ENCODE data around the gene IGF1R. TPM values are rescaled to one million over a fixed set of nuclear protein-coding genes. Genes with fewer than 3 reads are reported as not detected.

The IGF1R gene
- total and polyA plus RNA-seq, 2 of the 8 experiments (the other 6 are each of a cell fraction or from before 2014, with no cell fraction given): 32.9 to 109 TPM

- peaks cover 0 to 9% (median 3%) of the 10 kb centered on the region in 4 experiments; a peak in 3 of 7 replicates for H3K4me1 ChIP-seq (replicated peaks in 1 of 4; ENCODE audit: control insufficient read depth in 3 of 4, insufficient read depth in 4 of 4, low read length in 3 of 4)
- no peak overlapping the region for H4K5ac ChIP-seq (ENCODE audit: insufficient read length, low read depth, low read length)
- H3K4me3 ChIP-seq (ENCODE audit: extremely low read depth in 1 of 4, insufficient read depth in 2 of 4, low read depth in 3 of 4, low read length in 4 of 4): no peak overlapping the region
- H2BK15ac ChIP-seq (ENCODE audit: low read length): no peak overlapping the region
- H3K36me3 ChIP-seq (ENCODE audit: control insufficient read depth in 2 of 4, insufficient read depth in 4 of 4, low read length in 3 of 4): no peaks in the 10 kb centered on the region
- DNase-seq (ENCODE audit: low read depth in 1 of 2, low spot score in 2 of 2) (no peak), FAIRE-seq (no peak)
- no peaks in the 10 kb centered on the region for H3K23me2 ChIP-seq (ENCODE audit: low read depth, low read length)
- no peak overlapping the region for H3K23ac ChIP-seq (ENCODE audit: insufficient read length)
- no peak overlapping the region for H3K4me2 ChIP-seq (ENCODE audit: insufficient read depth in 1 of 2, low read depth in 2 of 2, low read length in 2 of 2)
- no peak overlapping the region for H4K8ac ChIP-seq (ENCODE audit: extremely low read depth, insufficient read depth, low read length)
- WGBS, 2 experiments (ENCODE audit: extremely low coverage in 1 of 2, insufficient coverage in 1 of 2, insufficient read length in 1 of 2, insufficient replicate concordance in 2 of 2, low coverage in 1 of 2, low lambda C conversion rate in 2 of 2, missing lambda C conversion rate in 1 of 2): 89% methylated on average over 3 of the region's 3 CpGs; no CpG with 5 or more reads in 1 of the 2 experiments
- H3K9ac ChIP-seq (replicated peaks in 1 of 4; ENCODE audit: extremely low read depth in 1 of 4, low read depth in 3 of 4, low read length in 3 of 4): no peak overlapping the region
- no peak overlapping the region for H3K18ac ChIP-seq (ENCODE audit: extremely low read depth, low read length)
- no peak overlapping the region for H3K14ac ChIP-seq (ENCODE audit: insufficient read length)
- peaks cover 20 to 31% of the 10 kb centered on the region in 2 experiments for H4K20me1 ChIP-seq (replicated peaks in 1 of 2; ENCODE audit: control insufficient read depth in 1 of 2, insufficient read depth in 2 of 2, low read length in 2 of 2)
- CTCF ChIA-PET (ENCODE audit: partially characterized antibody): interaction anchor here (1.9 to 2.0 kb wide), 2 partner anchors 13 to 72 kb away, joined by 7 to 11 read pairs; no protein-coding TSS in a partner anchor
- POLR2A ChIA-PET (ENCODE audit: partially characterized antibody): no interaction called here
- no peaks in the 10 kb centered on the region for H3K27me3 ChIP-seq (replicated peaks in 1 of 4; ENCODE audit: control insufficient read depth in 3 of 4, extremely low read depth in 1 of 4, insufficient read depth in 3 of 4, low read length in 3 of 4)
- H3K4ac ChIP-seq (replicated peaks; ENCODE audit: insufficient read length, low read depth, low read length): no peak overlapping the region
- no peak overlapping the region for H3K56ac ChIP-seq (replicated peaks; ENCODE audit: insufficient read length, low read depth, low read length)
- TF ChIP-seq BACH1 (IDR thresholded peaks at IDR 0.05; ENCODE audit: low read length) (no peak), ATF3 (IDR thresholded peaks at IDR 0.05; ENCODE audit: insufficient read depth, low read depth, low read length) (no peak)
- H3K79me2 ChIP-seq (ENCODE audit: control insufficient read depth in 1 of 2, insufficient read depth in 2 of 2, low read length in 2 of 2): peaks cover 19 to 99% of the 10 kb centered on the region in 2 experiments
- no peaks in the 10 kb centered on the region for H3K9me3 ChIP-seq (ENCODE audit: insufficient read depth in 2 of 2, low read depth in 1 of 2, low read length in 1 of 2)
- H2BK20ac ChIP-seq (ENCODE audit: low read length): no peak overlapping the region
- no peak overlapping the region for H2BK12ac ChIP-seq (ENCODE audit: low read depth, low read length)
- H2BK5ac ChIP-seq (ENCODE audit: low read depth, low read length): no peak overlapping the region
- H2AFZ ChIP-seq (ENCODE audit: low read length): no peak overlapping the region
- H2AK5ac ChIP-seq (ENCODE audit: low read depth, low read length): no peak overlapping the region
- H3K27ac ChIP-seq (ENCODE audit: low read depth, low read length): no peak overlapping the region
- no peak overlapping the region for H4K91ac ChIP-seq (replicated peaks; ENCODE audit: insufficient read length, low read length)
- peaks cover 11% of the 10 kb centered on the region for H3K79me1 ChIP-seq (ENCODE audit: low read depth, low read length)
- H2BK120ac ChIP-seq (replicated peaks; ENCODE audit: low read depth, low read length): no peak overlapping the region
Observed at GRCh38 chr15:98745179-98745578, 96.8 kb downstream of the IGF1R start.
